Ecto neural progenitor cell (in vitro differentiated cells): Measurements from ENCODE around the gene ESPN.
"Not testable (repeated sequence)": the region's sequence is repeated elsewhere in the genome, so short reads cannot be mapped to it uniquely, and the experiment has no call there.

ENCODE experiments used
- DNase-seq: peaks from one replicate; pipeline ENCODE4 v3.0.0-alpha.2; 2018; ENCODE audit warnings: low spot score

The ESPN gene

GRCh38 chr1:6424619-6425593 lies at the start of gene ESPN:
Gene ESPN, plus strand, starts transcription at chr1:6424776. Its CDS starts 180 bp downstream, at chr1:6424956.
- DNase-seq = peak; percentile 65

GRCh38 chr1:6378096-6378746 lies 46.4 kb upstream of the ESPN start:
- no peak for DNase-seq

GRCh38 chr1:6380037-6380436 lies 44.5 kb upstream of the ESPN start:
- DNase-seq = no peak

GRCh38 chr1:6384135-6384534 lies 40.4 kb upstream of the ESPN start:
- no peak for DNase-seq

GRCh38 chr1:6384962-6385361 lies 39.6 kb upstream of the ESPN start:
- no peak for DNase-seq

GRCh38 chr1:6385488-6386191 lies 38.9 kb upstream of the ESPN start:
- peak; percentile 86 for DNase-seq

GRCh38 chr1:6386371-6386949 lies 38.1 kb upstream of the ESPN start:
- DNase-seq = no peak

GRCh38 chr1:6389971-6390370 lies 34.6 kb upstream of the ESPN start:
- no peak for DNase-seq

GRCh38 chr1:6391951-6392808 lies 32.4 kb upstream of the ESPN start:
- no peak for DNase-seq

GRCh38 chr1:6392809-6393399 lies 31.7 kb upstream of the ESPN start:
- DNase-seq = peak; percentile 63

- peak; percentile 93 for DNase-seq
Observed at GRCh38 chr1:6393400-6394187, 31.0 kb upstream of the ESPN start, which contains the start of gene ACOT7. Gene ACOT7, minus strand, starts transcription at chr1:6393767. Its CDS starts 368 bp downstream, at chr1:6393399.

- not testable (repeated sequence) for DNase-seq
Observed at GRCh38 chr1:6395130-6395529, 29.4 kb upstream of the ESPN start.

GRCh38 chr1:6395781-6396244 lies 28.8 kb upstream of the ESPN start:
- not testable (repeated sequence) for DNase-seq

GRCh38 chr1:6396998-6397397 lies 27.6 kb upstream of the ESPN start:
- DNase-seq = no peak

- DNase-seq = no peak
Observed at GRCh38 chr1:6397844-6398441, 26.6 kb upstream of the ESPN start.

GRCh38 chr1:6399294-6399693 lies 25.3 kb upstream of the ESPN start:
- DNase-seq = no peak

GRCh38 chr1:6401673-6402072 lies 22.9 kb upstream of the ESPN start:
- DNase-seq = no peak

GRCh38 chr1:6408023-6408422 lies 16.6 kb upstream of the ESPN start:
- no peak for DNase-seq

GRCh38 chr1:6409053-6409452 lies 15.5 kb upstream of the ESPN start:
- no peak for DNase-seq
